GM21381 (cell line): Measurements from ENCODE around the gene RBM22.
A peak's percentile ranks its signal among the peaks of the same experiment; 100 is the strongest.

ENCODE experiments used
- ATAC-seq: cut with Tn5 transposase; IDR thresholded peaks from one replicate; pipeline ENCODE4 v1.9.1; 2021; ENCODE audit warnings: mild to moderate bottlenecking, moderate library complexity; ENCODE audit not compliant: unreplicated experiment

The RBM22 gene

DNA sequence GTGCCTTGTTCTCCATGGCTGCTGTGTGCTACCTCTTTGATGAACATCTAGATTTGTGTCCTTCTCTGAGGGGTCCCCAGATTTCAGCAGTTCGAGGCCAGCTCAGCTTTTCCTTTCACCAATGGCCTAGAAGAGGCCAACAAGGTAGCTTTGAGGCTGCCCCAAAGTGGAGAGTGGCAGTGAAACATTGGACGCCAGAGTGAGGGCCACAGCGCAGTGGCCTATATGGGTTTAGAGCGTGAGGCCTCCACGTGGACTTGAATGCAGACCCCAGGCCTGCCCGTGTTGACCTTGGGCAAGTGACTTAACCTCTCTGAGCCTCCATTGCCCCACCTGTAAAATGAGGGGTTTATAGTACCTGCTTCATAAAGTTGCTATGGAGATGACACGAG lies 28.0 kb downstream of the RBM22 start:
- no peak for ATAC-seq

DNA sequence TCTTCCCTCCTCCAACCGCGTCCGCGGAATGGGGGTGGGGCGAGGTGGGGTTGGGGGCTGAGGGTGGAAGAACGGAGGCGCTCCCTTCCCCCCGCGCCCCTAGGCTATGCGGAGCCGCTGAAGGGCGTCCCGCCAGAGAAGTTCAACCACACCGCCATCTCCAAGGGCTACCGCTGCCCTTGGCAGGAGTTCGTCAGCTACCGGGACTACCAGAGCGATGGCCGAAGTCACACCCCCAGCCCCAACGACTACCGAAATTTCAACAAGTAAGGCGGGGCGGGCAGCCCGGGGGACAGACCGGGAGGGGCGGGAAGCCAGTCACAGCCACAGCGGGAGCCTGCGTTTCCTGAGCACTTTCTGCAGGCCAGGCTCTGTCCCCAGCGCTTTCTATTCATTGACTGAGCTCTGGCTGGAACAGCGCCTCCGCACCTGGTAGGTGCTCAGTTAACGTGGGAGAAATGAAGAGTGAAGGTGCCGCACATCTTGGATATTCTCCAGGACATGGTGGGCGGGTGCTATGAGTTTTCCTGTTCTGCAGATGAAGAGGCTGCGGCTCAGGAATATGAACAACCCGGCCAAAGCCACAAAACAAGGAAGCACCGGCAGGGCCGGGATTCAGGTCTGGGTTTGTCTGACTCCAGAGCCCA lies 28.5 kb downstream of the RBM22 start:
- ATAC-seq: no peak

DNA sequence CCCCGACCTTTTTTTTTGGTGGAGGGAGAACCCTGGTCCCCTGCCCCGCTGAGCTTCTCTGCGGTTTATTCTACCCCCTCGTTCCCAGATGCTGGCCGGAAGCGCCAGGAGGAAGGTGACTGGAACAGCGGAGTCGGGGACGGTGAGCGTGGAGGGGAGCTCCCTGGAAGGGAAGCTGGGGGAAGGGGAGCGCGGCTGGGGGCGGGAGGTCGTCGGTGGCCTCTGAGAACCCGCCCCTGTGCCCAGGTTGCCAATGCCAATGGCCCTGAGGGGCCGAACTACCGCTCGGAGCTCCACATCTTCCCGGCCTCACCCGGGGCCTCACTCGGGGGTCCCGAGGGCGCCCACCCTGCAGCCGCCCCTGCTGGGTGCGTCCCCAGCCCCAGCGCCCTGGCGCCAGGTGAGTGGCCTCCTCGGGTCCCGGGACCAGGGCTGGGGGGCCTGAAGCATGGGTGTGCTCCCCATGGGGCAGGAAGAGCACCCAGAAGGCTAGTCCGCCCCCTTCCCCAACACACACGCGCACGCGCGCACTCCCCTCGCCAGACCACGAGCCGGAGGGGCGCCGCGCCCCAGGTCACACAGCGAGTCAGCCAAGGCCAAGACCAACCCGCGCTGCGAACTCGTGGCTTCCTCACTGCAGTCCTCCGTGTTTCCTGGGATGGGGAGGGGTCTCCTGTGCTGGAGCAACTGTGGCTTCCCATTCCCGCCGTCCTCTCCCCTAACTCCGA lies 29.2 kb downstream of the RBM22 start:
- ATAC-seq: no peak

DNA sequence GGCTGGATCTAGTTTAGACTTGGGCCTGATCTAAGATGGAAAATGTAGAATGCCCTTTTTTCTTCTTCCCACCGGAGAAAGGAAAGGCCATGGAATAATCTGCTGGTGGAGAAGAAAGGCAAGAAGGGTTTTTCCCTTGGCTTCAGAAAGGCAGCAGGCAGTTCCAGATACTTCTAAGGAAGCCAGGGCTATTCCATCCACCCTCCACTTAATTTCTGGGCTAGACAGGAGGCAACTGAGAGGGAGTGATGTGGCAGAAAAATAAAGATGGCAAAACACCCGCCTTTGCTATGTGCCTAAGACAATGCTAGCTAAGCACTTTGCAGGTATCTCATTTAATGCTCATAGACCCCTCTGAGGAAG lies 29.9 kb downstream of the RBM22 start:
- ATAC-seq: no peak

DNA sequence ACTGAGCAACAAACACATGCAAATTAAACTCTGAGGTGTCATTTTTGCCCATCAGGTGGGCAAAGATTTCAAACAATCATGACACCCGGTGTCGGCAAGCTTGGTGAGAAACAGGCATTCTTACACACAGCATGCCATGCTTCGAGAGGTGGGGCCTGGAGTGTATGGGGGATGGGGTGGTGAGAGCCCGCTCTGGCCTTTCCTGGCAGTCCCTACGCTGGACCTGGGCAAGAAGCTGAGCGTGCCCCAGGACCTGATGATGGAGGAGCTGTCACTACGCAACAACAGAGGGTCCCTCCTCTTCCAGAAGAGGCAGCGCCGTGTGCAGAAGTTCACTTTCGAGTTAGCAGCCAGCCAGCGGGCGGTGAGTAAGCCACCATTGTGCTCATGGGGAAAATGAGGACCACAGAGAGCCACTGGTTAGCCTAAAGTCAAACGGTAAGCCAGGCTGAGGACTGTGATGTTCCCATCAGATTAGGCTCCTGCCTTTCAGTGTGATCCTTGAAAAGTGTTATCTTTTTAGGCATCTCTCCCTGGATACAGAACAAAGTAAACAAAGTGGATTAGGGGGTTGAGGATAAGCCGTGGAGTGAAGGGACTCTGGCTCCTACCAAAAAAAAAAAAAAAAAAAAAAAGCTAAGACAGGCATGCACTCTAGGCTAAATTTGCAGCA lies 30.5 kb downstream of the RBM22 start:
- no peak for ATAC-seq

DNA sequence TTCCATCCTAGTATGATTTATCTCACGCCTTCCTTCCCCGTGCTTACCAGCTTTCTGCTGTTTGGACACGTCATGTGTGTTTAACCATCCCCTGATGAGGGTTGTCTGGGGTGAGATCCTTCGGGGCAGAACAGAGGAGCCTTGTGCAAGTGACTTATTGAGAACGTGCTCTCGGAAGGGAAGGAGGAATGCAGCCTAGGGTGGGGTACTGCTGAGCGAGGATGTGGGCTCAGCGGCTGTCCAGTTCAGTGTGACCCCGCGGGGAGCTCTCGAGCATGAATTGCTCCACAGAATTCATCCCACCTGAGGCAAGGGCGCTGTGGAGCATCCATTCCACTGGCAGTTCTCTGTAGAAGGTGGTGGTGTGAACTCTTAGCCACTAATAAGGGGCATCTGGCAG lies 35.8 kb downstream of the RBM22 start:
- ATAC-seq: no peak

DNA sequence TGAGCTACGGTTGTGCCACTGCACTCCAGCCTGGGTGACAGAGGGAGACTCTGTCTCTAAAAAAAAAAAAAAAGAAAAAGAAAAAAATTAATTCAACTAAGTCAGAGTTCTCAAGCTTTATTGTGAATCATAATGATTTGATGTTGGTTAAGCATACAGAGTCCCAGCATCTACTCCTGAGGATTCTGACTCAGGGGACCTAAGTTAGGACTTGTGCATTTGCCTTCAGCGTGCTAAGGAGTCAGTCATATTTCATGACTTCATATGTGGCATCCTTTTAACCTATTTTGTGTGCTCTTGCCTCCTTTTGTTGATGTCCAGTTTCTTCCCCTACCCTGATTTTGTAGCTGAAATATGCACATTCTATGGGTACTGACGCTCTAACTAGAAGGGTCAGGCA lies 36.9 kb downstream of the RBM22 start:
- ATAC-seq: no peak

DNA sequence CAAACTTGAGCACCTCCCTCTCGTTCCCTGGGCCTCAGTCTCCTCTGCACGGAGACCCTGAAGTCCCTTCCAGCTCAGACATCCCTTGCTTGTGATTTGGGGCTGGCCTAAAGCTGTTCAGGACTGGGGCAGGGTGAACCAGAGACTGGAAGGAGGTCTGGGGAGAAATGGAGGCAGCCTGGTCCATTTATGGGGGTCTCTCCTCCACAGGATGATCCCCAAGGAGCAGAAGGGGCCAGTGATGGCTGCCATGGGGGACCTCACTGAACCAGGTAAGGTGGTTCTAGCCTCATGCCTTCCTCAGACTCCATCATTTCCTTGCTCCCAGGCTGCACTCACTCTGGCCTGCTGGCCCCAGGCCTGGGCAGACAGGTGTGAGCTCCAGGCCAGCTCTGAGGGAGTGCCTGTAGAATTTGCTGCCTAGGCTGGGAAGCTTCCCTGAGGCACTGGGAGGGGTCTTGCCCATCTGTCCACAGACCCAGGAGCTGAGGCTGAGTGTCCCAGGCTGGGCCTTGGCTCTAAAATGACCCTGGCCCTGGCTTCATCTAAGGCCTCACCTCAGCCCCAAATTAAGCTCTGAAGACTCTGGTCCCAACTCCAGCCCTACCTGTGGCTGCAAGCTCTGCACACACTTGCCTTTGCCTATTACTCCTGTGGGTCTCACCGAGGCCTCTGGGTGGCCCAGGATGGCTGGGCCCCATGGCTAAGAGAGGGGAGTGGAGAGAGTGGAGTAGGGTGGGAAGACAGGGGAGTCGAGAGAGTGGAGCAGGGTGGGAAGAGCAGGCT lies 37.9 kb downstream of the RBM22 start:
- ATAC-seq: no peak

DNA sequence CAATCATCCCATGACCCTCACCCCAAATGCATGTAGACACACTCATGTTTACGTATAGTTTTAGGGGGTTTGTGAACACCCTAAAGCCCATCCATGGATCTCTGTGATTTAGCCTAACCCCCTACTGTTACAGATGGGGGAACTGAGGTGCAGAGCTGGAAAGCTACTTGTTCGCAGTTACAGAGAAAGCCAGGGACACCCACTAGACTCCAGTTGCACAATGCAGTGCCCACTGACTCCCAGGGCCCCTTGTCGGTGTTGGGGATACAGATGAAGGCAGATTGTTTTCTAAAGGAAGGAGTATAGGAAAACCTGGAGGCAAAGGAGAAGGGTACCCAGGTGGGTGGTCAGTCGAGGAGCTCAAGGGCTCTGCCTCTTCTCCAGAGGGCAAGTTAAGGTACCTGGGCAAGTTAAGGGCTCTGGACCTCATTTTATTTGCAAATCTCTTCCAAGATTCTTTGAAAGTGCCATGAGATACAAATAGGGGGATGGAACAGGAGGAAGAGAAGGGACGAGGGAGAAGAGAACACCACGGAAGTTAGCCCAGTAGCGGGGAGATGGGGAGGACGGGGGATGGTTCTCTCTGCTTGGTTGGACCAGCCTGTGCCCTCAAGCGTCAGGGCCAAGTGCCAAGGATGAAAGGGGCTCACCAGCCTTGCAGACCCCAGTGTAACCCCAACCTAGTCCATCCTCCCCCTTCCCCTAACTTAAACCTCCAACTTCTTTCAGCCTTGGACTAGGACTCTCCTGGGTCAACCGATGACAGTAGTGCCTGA lies 38.9 kb downstream of the RBM22 start:
- ATAC-seq: no peak

DNA sequence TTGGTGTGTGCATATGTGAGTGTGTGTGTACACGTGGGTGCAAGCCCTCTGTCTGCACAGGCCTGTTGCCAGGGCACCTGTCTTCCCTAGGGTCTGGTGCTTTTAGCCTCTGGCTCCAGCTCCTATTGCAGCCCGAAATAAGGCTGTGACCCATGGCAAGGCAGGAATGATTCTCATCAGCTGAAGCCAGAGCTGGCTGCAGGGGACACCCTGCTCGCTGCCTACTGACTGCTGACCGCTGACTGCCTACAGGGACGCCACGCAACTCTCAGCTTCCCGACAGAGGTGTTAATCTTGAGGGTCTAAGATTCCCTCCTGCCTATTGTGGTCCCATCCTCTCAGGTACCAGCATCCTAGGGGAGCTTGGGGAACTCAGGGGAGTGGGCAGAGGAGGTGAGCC lies 39.8 kb downstream of the RBM22 start, which contains the start of gene MYOZ3:
MYOZ3 (plus strand) TSS at position 166 of the 400 bp plus-strand sequence. CDS start 1,691 bp downstream, outside the sequence.
- ATAC-seq: no peak

DNA sequence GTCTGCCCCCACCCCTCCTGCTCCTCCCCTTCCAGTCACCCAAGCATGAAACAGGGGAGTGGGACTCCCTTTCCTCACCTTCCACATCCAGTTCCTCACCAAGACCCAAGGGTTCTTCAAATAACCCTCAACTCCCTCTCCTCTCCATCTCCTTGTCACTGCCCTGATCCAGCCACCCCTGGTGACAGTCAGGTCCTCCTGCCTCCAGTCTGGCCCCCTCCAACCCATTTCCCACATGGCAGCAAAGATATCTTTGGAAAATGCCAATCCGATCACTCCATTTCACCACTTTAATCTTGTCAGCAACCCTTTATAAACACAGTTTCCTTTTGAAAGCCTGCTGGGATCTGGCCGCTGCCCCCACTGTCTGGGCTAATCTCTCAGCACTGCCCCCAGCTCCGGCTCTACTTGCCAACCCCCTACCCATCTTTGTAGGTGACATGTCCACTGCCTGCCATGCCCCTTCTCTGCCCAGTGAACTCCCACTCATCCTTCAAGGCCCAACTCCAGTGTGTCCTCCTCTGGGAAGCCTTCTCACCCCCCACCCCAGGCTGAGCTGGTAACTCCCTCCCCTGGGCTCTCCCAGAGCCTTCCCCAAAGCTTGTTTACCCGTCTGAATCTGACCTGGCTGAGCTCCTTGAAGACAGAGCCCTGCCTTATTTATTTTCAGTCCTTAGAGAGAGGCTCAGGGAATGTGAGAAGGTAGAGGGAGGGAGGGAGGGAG lies 40.6 kb downstream of the RBM22 start:
- no peak for ATAC-seq

DNA sequence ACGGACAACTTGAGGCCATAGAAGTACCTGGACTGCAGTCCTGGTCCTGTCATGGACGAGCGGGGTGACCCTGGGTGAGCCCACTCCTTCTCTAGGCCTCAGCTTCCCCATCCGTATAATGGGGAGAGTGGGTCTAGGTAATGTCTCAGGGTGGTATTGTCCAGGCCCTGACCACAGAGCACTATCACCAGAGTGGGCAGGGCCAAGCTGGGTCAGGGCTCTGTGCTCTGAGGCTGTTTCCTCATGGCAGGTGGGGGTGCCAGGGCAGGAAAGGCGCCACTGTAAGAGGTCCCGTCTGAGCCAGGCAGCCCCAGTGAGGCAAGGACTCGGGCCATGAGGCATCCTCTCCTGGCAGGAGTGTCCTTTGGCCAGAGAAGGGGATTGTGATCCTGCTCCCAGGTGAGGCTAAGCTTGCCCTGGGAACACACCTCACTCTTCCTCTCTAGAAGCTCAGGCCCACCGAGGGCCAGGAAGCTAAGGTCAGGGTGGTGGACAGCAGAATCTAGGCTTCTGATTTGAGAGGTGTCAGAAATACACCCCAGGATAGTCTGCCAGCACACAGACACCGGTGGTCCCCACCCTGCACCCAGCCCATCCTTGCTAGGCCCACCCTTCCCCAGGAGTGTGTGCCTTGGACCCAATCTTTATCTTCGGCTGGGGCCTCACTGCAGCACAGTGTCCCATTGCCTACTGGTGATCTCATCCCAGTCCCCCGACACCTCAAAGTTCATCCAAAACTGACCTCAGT lies 41.3 kb downstream of the RBM22 start:
- ATAC-seq: no peak

DNA sequence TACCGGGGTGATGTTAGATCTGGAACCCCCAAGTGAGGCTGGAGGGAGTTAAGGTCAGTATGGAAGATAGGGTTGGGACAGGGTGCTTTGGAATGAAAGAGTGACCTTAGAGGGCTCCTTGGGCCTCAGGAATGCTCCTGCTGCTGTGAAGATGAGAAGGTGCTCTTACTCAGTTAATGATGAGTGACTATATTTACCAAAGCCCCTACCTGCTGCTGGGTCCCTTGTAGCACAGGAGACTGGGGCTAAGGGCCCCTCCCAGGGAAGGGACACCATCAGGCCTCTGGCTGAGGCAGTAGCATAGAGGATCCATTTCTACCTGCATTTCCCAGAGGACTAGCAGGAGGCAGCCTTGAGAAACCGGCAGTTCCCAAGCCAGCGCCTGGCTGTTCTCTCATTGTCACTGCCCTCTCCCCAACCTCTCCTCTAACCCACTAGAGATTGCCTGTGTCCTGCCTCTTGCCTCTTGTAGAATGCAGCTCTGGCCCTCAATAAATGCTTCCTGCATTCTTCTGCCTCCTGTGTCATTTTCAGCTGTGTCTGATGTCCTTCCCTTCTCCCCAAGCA lies 42.1 kb downstream of the RBM22 start:
- ATAC-seq: no peak

DNA sequence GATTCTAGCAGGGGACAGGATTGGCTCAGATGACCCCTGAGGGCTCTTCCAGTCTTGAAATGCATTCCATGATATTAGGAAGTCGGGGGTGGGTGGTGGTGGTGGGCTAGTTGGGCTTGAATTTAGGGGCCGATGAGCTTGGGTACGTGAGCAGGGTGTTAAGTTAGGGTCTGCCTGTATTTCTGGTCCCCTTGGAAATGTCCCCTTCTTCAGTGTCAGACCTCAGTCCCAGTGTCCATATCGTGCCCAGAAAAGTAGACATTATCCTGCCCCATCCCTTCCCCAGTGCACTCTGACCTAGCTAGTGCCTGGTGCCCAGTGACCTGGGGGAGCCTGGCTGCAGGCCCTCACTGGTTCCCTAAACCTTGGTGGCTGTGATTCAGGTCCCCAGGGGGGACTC lies 42.7 kb downstream of the RBM22 start:
- ATAC-seq: no peak

DNA sequence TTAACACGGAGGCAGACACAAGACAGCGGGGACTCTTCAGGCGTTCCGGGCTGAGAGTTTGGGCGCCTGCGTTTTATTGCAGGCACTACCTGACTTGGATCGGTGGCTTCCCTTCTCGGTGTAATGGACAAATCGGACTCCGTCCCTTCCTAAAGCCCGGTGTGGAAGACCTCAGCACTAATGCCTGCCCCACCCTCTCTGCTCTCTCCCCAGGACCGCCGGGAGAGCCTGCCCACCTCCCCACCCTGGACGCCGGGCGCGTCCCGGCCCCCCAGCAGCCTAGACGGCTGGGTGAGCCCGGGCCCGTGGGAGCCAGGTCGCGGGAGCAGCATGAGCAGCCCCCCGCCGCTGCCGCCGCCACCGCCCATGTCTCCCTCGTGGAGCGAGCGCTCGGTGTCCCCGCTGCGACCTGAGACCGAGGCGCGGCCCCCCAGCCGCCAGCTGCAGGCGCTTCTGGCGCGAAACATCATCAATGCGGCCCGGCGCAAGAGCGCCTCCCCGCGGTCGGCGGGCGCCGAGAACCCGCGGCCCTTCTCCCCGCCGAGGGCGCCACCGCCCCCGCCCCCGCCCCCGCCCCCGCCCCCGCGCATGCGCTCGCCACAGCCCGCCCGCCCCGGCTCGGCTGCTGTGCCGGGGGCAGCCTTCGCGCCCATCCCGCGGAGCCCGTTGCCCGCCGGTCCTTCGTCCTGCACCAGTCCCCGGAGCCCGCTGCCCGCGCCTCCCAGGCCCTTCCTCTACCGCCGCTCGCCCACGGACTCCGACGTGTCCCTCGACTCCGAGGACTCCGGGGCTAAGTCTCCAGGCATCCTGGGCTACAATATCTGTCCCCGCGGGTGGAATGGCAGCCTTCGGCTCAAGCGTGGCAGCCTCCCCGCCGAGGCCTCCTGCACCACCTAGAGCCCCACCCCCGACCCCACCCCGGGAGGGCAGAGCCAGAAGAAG lies 44.4 kb downstream of the RBM22 start:
- ATAC-seq: peak; percentile 79

DNA sequence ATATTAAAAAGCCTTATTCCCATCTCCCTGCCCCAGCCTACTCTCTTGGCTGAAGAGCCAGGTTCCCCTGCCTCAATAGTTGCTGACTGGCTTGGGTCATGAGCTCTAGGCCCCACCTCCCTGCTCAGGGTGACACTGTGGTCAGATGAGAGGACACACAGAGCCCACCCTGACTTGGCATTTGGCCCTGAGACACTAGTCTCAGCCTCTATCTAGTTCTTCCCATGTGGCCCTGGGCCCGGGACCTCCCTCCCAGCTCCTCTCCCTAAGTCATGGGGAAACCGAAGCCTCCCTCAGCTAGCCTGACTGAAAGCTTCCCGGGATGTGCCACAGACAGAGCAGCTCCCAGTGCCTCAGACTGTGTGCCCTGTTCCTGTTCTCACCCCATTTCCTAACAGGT lies 45.6 kb downstream of the RBM22 start:
- no peak for ATAC-seq

DNA sequence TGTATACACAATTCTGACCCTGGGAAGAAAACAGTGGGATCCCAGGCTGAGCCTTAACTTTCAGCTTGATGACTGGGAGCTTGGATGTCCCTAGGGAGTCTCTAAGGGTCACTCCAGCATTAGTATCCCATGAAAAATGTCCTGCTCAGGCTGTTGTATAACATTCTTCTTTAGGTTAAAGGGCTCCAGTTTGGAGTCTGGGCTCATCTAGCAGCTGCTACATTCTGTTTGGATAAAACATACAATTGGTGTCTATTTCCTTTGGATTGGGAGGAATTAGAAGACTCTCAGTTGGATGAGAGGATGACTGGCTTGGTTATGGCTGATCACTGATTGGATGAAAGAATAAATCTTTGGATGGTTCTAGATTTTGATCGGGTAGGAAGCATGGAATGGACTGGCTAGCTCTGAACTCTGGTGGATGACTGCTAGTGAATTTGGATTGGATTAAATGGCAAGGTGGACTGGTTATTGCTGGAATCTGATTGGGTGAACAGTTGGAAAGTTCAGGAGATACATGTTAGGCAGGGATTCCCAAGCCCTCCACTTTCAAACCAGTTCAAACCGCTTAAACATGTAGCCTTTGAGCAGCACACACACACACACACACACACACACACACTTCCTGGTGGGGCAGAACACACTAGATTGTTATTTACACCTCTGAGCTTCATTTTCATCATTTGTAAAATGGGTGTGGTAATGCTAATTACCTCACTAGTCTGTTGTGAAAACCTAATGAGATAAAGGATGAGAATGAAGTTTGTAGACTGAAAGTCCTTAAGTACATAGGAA lies 46.9 kb downstream of the RBM22 start:
- ATAC-seq: no peak
